GM12801 (cell line): ENCODE results near the gene PDGFB.

Experiments used
- CTCF ChIP-seq: IDR thresholded peaks from one replicate; pipeline ENCODE4 v1.5.1; 2011; ENCODE audit warnings: control low read depth; ENCODE audit not compliant: insufficient read length; ENCODE audit errors: extremely low read depth

PDGFB gene

GRCh38 chr22:39244496-39245129, at the start of gene PDGFB:
Gene PDGFB (minus strand): TSS chr22:39244982. CDS start chr22:39243963, 1,019 bp downstream.
- no peak for TF ChIP-seq CTCF

- TF ChIP-seq CTCF: no peak
Observed at GRCh38 chr22:39293766-39294368, 49.1 kb upstream of the PDGFB start.

- no peak for TF ChIP-seq CTCF
Observed at GRCh38 chr22:39292561-39293074, 47.8 kb upstream of the PDGFB start.

- no peak for TF ChIP-seq CTCF
Observed at GRCh38 chr22:39292031-39292462, 47.3 kb upstream of the PDGFB start.

- no peak for TF ChIP-seq CTCF
Observed at GRCh38 chr22:39291523-39291922, 46.7 kb upstream of the PDGFB start.

- TF ChIP-seq CTCF: no peak
Observed at GRCh38 chr22:39290724-39291161, 46.0 kb upstream of the PDGFB start.

- TF ChIP-seq CTCF: no peak
Observed at GRCh38 chr22:39289975-39290720, 45.4 kb upstream of the PDGFB start.
